HG02852 (cell line): ENCODE results near the gene MEGF6.

Experiments
- ATAC-seq: cut with Tn5 transposase; IDR thresholded peaks from one replicate; pipeline ENCODE4 v1.9.1; 2021; ENCODE audit warnings: mild to moderate bottlenecking, moderate library complexity; ENCODE audit not compliant: unreplicated experiment

Gene MEGF6

DNA sequence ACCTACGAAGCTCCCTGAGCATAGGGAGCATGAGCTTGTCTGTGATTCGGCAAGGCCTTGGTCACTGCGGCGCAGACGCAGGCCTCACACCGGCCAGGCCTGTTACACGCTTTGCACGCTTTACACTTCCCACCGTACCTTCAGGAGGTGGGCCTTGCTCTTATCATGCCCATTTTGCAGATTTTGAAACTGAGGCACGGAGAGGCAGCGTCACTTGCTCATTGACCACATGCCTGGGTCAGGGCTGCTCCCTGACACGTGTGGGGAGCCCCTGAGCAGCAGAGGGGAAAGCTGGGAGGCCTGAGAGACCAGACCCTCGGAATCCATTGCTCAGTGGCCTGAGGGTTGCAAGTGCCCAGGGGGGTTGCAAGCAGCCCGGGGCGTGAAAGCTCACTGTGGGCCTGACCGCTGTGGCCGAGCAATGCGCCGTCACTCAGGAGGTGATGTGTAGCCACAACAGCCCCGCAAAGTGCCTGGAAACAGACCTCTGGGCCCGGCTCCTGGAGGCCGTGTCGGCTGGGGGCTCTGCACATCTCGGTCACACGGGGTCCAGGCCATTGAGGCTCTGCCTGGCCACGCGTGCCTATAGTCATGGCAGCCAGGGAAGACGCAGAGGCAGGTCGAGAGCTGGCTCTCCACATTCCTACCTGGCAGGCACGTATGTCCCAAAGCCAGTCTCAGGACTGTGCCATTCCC lies 149.9 kb downstream of the MEGF6 start:
- no peak for ATAC-seq

DNA sequence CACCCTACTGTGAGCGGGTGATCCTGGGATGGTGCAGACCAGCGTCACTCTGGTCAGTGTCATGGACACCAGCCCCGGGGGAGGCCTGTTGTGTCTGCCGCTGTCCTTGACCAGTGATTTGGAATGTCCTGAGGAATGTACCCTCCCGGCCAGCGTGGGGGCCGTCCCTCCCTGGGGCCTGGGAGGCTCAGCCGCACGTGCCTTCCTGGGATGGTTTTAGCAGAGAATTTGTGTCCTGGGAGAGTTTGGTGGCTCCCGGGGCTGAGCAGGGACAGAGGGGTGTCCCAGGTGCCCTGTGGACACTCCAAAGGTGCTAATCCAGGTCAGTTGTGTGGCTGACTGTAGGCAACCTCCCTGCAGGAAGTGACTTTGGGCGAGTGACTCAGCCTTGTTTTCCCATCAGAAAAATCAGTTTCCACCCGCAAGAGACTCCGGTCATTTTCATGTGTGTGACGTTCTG lies 150.6 kb downstream of the MEGF6 start:
- no peak for ATAC-seq

DNA sequence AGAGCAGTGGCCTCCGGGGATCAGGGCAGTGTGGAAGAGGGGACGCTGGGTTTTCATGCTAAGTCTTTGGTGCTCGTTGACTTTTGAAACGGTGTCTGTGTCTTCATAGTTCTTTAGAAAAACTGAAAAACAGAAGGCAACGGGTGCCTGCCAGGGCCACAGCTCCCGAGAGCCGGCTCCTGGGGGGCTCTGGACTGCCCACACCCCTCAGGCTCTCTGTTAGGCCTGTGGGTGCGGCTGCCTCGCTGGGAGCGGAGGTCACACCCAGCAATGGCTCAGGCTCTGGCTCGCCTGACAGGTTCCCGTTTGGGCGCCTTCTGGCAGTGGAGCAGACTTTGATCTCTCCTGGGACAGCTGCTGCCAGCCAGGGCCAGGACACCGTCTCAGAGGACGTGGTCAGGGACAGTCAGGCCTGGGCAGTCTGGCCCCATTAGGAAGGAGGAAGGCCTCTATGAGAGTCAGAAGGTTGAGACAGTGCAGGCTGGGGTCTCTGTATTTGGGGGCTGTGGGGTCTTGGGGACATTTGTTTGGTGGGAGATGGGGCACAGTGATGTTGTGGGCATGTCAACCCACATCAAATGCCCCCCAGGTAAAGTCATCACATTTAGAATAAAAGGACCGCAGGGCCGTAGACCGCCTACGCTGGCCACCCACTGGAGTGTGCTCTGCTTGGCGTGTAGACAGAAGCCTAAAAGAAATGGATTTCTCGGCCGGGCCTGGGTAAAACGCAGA lies 151.2 kb downstream of the MEGF6 start:
- no peak for ATAC-seq

DNA sequence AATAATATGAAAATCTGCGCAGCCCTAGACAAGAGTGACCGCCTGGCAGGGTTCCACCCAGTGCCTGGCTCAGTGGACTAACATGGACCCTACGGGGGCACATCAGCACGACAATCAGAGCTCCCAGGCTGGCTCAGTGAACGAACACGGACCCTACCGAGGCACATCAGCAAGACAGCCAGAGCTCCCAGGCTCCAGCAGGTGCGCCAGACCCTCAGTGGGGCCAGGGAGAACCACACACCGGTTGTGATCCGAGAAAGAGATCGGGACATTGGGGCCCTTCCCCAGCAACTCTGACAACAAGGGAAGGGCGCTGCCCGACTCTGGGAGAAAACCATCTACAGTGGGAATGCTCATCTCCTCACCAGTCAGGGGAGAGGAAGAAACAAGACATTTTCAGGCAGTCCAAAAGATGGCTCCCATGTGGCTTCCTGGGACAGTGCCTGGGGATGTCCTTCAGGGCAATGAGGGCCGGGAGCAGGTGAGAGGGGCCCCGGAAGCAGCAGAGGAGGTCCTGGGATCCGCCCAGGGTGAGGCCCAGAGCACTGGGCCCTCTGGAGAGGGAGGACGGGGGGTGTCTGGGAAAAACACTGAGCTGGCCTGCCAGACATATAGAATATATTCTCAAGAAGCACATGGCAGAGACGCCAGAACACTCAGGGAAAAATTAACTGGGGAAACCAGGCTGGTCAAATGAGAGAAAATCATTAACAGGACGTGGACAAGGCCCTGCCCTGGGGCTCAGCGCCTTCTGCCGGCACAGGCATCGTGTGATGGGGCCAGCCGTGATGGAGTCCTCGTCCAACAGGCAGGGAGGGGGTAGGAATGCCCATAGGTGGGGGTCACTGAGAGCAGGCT lies 152.0 kb downstream of the MEGF6 start:
- no peak for ATAC-seq

DNA sequence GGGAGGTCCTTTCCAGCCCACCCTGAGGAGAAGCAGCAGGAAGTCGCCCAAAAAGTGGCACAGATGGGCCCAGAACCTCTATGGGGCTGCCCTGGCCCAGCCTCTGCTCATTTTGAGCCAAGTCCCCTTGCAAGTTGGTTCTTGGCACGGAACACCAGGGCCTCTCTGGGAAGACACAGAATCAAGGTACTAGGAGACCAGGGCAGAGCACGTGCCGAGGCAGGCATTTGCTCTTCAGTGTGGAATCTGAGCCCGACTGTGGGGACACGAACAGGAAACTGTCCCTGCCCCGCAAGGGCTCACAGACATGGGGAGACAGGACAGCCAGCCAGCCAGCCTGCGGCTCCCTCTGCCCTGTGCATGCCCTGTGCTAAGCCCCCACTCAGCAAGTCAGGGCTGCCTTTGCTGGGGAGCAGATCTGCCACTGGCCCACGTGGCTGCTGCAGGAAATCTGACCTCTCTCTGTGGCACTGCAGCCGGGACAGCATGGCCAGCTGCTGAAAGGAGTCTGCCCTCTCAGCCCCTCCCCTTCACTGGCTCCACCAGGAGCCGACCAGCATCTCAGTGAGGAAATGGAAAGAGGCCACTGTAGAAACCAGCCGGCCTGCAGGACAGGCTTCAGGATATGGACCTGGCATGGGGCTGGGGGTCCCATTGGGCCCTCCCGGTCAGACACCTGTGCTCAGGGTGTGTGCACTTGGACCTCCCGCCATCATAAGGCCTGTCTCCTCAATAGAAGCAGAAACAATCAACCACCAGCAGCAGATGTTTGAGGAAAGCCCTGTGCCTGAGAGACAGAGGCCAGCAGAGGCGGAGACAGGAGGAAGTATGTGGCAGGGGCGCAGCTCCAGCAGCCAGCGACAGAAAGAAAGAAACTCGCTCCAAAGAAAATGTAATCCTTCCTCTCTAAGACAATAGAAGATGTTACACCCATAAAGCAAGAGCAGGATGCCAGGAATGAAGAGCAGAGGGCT lies 153.1 kb downstream of the MEGF6 start:
- ATAC-seq = no peak

DNA sequence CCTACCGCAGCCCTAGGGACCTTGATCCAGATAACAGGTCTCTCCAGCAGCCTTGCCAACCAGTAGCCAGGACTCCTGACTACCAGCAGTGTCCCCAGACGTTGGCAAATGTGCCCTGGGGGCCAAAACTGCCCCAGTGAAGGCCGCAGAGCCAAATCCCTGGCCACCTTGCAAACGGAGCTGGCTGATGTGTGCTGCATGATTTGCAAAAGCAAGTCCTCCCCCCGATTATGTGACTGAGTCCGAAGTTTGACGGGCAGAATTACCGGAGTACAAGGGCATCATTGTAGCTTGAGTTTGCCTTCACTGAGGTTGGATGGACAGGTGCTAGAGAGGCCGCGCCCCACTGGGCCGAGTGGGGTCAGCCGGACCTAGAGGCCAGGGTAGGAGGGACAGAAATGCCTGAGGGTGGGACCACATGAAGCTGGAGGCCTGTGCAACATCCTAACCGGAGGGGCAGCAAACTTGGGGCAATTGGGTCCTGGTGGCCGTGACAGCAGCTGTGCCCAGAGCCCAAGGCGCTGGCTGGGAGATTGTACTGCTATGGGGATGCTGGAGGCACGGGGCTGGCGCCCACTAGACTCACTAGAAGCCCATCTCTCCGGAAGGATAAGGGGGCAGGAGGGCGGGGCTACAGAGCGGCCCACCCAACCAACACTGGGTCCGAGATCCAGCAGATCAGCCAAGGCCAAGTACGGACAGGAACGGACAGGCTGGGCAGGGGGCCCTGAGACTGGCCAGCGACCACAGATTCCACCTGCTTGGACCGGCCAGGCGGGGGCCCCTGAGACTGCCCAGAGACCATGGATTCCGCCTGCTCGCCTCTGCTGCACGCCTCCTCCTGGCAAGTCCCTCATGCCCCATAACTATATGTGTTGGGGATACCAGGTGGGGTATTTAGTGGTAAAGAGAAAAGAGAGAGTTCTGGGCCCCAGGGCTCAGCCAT lies 154.1 kb downstream of the MEGF6 start:
- ATAC-seq = no peak

DNA sequence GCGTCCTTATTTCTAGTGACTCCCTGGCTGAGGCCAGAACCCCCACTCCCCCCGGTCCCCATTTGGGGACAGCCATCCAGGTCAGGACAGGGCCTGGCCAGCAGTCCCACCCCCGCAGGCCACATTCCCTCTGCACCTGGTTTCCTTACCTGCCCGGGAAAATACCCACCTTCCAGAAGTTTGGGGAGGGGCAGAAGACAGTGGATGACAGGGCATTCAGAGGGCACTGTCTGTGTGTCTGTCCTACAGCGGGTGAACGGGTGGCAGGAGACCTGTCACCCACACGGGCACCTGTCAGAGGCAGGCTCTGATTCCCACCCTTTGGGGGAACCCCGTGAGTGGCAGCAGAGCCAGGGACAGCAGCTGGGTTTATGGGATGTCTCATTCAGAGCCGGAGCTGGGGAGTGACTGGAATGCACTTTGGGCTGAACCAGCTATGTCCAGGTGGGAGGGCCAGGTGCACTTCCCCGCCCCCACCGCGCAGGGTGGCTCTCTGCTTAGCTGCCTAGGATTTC lies 154.8 kb downstream of the MEGF6 start:
- no peak for ATAC-seq

DNA sequence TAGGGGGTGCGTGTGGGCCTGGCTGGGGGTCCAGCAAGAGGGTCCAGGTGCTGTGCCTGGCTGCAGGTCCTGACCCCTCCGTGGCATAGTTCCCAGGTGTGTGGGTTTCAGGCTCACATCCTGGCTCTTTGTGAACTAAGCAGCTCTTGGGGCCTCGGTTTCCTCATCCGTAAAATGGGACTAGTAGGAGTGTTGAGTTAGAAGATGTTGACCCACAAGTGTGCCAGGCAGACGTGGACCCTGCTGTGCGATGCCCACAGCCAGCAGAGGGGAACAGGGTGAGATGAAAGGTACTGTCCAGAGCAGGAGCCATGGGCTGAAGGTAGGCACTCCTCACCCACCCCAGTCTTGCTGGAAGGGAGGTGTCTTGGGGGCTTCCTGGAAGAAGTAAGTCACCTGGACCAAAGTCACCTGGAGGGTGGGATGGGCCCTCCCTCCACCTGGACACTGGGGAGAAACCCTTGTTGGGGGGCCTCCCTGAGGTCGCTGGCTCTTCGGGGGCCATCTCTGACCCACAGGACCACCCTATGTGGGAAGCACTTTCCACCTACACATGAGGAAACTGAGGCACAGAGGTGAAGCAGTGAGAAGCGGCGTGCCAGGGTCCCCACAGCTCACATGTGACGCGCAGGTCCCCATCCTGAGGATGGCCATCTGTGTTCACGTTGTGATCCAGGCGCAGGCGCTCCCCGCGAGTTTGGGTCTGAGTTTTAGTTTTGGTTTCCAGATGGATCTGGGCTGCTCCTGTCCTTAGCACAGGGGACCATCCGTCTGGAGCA lies 155.4 kb downstream of the MEGF6 start:
- ATAC-seq = no peak

DNA sequence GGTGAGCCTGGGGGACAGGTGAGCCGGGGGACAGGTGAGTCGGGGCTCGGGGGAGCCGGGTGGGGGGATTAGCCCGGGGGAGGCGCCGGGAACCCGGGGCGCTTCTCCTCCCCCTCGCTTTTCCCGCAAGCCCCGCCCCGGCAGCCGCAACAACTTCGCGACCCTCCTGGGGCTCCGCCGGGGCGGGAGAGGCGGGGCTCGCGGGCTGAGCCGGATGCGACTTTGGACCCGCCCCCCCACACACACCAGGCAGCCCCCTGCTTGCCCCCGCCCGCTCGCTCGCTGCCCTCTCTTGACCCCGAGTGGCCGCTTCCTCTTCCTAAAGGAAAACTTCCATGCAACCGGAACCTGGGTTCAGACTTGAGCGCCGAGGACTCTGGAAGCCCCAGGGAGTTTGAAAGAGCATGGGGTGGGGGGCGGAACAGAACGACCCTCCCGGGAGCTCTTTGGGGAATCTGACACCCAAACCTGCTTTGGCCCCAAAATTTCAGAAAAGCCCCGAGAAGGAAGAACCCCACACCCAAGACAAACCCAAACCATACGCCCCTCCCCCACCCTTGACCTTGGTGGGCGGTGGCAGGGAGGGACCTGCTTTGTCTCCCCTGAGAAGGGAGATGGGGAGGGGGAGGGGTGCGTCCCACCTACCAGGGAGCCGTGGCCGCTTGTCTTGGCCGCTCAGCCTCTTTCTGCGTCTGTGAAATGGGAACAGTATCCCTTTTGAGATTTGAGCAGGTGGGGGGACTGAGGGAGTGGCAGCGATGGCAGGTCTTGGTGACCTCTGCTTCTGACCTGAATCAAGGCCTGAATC lies 156.3 kb downstream of the MEGF6 start:
- no peak for ATAC-seq

DNA sequence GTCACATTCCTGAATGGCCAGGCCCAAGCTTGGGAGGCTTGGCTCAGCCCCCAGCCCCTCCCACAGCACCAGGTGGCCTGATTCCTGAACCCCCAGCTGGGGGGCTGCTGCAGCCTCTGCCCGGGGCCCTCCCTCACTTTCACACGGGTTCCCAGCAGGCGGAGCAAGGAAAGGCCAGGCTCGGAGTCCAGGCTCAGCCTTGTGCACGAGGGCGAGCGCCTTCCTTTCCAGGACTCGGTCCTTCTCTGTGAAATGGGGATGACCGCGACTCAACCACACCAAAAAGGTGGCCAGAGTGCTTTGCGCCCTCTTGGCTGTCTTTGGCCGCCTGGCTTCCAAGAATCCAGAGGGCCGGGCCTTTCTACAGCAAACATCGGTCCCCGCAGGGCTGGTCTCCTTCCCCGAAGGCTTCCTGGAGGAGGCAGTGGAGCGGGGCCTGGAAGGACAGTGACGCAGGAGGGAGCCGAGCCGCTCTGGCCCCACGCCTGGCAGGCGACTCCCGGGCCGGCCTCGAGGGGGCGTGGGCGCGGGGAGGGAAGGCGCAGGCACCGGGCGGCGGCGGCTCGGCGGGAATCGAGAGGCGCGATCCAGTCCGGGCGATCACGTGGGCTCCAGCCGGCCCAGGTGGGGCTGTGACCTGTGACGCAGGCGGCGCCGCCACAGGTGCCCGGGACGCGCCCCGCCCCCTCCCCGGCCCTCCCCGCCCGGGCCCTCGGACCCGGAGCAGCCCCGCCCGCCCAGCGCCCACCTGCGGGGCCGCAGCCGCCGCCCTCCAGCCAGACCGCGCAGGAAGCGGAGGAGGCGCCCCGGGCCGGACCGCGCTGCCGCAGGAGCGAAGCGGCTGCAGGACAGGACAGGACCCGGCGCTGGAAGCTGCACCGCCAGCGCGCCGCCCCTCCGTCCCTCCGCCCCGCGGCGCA lies 157.2 kb downstream of the MEGF6 start, which contains the start of gene ARHGEF16:
ARHGEF16 (plus strand) TSS at position 775 of the 920 bp plus-strand sequence. CDS start 8,420 bp downstream, outside the sequence.
- no peak for ATAC-seq

DNA sequence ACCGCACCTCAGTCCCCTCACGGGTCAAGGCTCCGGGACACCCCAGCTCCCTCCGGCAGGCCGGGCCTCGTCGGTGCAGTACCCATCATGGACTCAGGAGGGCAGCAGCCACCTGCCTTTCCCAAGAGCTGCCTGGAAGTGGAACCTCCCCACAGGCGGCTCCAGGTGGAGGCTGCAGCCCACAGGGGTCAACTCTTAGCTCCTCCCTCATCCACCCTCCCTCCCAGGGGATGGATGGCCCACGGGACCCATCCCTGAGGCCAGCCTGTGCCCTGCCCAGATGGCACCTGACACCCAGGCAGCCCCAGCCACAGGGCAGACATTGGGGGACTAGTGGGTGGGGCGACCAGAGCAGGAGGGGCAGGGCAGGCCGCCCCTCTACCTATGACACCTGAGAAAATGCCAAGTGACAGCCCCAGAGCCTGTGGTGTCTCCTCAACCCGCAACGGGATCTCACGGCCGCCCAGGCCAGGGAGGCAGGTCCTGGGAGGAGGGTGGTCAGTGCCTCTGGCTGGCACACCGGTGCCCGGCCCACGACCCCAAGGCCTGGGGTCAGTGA lies 158.0 kb downstream of the MEGF6 start:
- ATAC-seq = no peak

DNA sequence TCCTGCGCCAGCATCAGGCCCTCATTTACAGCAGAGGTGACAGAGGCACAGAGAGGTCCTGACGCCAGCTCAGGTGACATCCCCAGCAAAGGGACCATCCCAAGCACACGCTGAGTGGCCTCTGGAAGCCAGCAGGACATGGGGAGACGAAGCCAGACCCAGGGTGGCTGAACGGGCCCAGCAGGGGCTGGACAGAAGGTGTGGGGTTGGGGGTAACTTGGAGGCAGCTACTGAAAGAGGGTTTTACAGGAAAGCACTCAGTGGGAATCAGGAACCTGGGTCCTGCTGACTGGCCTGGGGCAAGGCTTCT lies 158.5 kb downstream of the MEGF6 start:
- no peak for ATAC-seq

DNA sequence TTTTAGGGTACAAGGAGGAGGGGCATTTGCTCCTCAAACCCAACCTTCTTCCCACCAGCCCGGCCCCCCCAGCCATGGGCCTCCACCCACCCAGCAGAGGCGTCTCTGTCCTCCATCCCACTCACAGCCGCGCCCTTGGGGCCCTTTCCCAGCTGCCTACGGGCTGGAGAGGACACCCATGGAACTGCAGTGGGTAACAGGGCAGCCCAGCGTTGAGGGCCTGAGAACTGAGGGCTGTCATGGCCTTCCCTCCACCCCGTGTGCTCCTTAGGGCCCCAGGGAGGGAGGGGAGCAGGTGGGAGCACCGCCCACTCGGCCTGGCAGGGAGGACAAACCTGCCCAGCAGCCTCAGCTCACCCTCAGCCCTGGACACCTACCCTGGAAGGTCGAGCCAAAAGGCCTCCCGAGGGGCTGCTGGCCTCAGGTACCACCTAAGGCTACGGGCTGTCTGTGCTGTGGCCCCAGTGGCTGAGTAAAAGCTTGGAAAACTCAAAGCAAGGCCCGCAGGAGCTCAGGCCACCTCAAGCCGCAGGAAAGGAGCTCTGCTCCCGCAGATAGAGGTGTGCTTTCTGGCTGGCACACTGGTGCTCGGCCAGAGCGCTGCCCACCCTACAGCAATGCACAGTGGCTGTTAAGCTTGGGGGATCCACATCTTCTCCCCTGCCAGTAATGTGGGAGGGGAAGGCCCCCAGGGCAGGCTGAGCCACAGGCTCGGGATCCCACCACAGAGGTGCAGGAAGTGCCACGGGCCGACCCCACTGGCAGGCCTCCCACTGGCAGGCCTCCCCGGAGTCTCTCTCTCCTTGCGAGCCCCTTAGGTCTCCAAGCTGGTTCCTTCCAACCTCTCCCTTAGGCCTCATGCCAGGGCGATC lies 159.1 kb downstream of the MEGF6 start:
- no peak for ATAC-seq

DNA sequence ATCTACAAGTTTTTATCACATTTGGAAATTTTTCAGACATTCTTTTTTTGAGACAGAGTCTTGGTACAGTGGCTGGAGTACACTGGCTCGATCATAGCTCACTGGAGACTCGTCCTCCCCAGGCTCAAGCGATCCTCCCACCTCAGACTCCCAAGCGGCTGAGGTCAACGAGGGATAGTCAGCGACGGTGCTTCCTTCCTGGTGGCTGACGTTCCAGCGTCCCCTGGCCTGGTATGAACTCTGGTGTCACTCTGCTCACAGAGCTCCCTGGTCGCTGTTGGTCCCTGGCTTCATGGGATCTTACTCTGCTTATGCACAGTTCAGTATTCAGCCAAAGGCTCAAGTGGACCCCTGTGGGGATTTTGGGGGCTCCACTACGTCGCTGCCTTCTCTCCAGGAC lies 160.3 kb downstream of the MEGF6 start:
- ATAC-seq = no peak

DNA sequence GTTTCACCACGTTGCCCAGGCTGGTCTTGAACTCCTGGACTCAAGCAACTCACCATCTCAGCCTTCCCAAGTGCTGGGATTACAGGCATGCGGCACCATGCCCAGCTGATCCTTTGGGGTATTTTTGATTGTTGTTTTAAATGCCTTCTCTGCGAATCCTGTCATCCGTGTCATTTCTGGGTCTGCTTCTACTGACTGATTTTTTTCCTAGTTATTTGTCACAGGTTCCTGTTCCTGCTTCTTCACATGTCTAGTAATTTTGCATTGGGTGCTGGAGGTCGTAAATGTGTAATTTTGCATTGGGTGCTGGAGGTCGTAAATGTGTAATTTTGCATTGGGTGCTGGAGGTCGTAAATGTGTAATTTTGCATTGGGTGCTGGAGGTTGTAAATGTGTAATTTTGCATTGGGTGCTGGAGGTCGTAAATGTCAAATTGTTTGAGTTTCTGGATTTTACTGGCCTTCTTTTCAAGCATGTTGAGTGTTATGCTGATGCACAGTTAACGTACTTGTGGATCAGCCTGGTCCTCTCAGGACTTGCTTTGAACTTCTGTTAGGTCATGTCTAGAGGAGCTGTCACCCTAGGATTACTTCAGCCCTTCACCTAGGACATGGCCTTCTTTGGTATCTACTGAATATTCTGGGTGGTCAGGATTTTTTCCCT lies 161.0 kb downstream of the MEGF6 start:
- no peak for ATAC-seq
